Anterior cingulate cortex (tissue), 58 donors: ENCODE results near the gene ZFAND3.
"Not testable (repeated sequence)": the region's sequence is repeated elsewhere in the genome, so short reads cannot be mapped to it uniquely, and the experiment has no call there.

Experiments used
- DNase-seq, 58 donors: peaks; one replicate each; lab custom pipeline; 2025; lab: John Stamatoyannopoulos, UW

The ZFAND3 gene

DNA sequence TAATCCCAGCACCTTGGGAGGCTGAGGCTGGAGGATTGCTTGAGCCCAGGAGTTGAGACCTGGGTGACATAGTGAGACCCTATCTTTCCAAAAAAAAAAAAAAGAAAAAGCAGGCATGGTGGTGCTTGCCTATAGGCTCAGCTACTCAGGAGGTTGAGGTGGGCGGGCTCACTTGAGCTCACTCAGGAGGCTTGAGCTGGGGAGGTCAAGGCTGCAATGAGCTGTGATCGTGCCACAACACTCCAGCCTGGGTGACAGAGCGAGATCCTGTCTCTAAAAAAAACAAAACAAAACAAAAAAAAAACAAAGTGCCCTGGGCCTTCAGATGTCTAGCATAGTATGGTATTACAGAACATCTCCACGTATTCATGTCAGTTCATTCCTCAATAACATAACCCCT lies 42.9 kb downstream of the ZFAND3 start:
- no peak for DNase-seq

DNA sequence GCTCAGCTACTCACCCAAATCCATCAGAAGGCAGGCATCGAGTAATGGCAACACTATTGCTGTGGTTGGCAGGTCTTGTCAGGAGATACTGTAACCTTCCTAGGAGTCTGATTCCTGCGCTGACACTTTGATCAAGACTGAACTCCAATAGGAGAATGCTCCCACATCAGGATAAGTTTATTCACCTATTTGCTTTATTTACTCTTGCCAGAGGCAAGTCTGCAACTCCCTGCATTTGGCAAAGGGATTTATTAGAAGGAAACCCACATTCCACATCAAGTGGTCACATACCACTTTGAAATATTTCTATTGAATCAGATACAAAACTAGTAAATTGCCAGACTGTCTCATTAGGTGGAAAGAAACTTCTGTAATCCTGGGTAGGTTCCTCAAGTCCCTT lies 43.5 kb downstream of the ZFAND3 start:
- DNase-seq: no peak

DNA sequence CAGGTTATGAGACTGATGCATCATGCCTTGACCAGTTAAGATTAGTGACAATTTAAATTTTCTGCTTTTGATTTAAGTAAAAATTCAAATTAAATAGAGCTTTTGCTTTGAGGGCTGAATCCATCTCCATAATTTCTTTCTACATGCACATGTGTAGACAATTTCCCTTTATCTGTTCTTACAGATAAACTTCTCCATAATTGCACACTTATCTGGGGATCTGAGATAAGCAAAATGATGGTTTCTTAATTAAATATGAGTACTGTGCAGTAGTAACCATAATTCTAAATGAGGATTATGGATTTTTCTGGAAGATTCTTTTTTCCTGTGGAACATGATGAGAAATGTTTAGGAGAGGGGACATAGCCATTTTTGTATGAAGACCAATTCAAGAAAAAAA lies 44.7 kb downstream of the ZFAND3 start:
- no peak for DNase-seq

DNA sequence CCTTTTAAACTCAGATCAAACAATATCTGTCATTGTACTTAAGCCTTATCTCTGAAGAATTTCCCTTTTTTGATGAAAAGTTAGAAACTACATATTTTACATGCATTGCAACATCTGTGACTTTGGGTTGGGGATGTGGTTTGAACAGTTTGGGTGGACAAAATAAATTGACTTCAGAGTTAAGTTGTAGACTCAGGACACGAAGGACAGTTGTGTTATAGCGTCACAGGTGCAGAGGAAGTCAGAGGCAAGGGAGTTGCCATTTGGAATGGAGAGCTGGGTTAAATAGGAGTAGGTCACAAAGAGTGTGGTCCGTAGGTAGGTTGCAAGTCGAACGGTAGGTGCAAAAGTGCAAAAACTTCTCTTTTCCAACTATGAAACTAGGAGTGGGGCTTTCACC lies 46.0 kb downstream of the ZFAND3 start:
- no peak for DNase-seq

DNA sequence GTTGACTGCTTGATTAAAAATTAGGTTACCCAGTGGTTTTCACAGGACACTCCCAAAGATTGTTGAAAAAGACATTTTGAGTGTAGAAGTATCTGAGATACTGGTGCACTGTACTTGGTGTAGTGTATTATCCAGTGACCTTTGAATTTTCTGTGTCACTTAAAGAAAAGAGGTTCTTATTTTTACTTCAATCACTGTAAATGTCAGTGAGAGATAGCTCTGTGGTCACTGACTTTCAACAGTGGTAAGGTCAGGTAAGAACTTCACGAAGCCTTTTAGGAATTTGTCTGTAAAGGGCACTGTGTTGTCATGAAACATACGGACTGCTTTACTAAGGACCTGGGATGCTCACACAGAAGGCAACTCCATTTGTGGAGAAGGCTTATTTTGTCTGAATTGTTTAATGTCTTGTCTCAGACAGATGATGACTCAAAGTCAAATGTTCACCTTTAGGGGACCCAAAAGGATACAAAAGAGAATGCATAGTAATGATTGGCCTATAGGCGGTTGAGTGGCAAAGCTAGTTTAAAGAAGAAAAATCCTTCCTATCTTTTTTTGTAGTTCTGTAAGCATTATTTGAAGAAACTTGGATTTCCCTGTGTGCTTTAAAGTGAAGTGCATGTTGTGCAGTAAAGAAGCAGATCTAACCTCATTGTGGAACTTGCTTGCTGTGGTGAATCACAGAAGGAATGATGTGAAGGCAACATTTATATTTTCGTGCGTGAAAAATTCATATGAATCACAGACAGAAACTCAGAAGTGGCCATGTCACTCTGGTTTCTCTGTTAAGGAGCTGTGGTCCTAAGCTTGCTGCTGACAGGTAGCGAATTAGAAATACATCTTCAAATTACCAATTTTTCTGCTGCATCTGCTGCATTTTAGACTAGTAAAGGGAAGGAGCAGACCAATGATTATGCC lies 47.3 kb downstream of the ZFAND3 start:
- DNase-seq: no peak

DNA sequence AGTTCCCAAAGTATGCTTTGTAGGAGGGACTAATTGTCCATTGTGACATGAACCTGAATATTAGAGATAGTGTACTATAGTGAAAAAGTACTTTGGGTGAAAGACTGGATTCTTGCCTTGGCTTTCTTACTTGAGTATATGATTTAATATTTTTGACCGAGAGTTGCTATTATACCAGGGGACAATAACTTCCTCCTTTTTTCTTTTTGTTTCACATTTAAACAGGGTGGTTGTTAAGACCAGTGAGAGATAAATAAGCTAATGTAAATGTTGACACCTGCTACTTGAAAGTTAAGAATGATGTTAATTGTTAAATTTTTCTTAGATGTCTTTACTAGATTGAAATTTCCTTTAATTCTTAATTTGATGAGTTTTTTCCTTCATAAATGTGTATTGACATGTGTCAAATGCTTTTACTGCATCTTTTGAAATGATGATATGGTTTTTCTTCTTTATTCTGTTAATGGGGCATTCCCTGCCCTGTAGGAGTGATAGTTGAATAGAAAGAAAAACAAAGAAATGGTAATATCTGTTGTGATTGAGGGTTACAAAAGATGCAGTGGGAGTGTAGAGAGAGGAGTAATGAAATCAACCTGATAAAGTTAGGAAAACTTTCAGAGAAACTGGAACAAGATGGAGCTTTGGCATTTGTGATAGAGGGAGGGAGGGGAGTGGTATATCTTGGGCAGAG lies 48.4 kb downstream of the ZFAND3 start:
- no peak for DNase-seq

DNA sequence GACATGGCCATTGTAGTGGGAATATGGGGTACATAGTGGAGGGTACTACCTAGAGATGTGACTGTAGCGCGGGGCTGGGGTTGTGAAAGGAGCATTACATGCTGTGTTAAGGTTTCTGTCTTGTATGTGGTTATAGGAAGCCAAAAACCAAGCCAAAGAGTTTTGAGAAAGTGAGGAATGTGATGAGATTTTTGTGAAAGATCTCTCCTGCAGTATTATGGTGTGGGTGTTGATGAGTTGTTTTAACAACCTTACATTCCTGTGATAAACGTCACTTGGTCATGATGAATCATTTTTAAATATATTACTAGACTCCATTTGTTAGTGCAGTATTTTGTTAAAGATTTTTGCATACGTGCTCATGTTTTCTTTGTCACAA lies 48.9 kb downstream of the ZFAND3 start:
- DNase-seq: no peak

DNA sequence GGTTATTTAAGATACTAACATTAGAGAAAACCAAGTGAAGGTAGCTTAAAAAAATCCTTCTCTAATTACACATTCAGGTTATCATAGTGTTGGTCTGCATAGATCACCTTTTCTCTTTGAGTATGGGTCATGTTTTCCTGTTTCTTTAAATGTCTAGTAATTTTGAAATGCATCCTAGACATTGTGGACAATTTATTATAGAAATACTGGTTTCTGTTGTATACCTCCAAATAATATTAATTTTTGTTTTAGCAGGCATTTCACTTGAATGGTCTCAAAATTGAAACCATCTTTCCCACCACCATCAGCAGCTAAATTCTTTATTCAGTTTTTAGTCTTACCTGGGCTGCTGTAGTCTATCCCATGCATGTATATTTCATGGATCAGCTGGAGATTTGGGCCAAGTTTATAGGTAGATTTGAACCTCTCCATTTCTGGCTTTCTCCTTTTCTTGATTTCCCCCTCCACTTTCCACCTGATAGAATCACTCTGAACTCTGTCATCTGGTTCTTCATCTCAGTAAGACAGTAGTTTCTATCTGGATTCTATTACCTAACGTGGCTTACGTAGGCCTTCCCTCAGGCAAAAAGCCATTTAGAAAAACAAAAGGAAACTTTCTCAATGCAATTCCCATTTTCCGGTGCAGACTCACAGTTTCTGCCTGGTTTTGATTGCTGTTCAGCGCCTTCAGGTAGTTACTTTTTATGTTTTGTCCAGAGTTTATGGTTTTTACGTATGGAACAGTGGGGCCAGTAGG lies 52.3 kb downstream of the ZFAND3 start:
- DNase-seq: no peak

DNA sequence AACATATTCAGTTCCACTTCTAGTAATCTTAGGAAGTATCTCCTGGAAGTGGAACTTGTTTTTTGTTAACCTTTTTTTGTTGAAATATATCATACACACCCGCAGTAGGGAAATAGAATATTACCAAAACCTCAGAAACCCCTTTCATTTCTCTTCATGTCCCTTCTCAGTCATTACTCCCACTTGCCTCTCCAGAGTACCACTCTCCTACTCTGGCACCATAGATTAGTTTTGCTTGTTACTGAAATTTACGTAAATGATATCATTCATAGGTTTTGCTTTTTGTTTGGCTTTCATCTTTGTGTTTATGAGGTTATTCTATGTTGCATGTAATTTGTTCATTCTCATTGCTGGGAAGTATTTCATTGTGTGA lies 52.8 kb downstream of the ZFAND3 start:
- DNase-seq: no peak

DNA sequence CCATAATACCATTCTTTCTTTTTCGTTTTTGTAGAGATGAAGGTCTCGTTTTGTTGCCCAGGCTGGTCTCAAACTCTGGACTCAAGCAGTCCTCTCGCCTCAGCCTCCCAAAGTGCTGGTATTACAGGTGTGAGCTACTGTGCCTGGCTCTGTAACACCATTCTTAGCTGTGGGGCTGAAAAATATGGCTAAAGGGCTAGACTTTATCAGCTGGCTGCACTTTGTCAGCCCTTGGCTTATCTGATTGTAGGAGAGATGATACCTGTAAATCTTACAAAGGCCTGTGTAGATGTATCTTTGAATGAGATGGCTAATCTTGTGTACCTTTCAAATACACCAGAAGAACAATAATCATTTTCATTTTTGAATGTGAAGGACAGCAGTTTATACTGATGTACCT lies 55.2 kb downstream of the ZFAND3 start:
- no peak for DNase-seq

DNA sequence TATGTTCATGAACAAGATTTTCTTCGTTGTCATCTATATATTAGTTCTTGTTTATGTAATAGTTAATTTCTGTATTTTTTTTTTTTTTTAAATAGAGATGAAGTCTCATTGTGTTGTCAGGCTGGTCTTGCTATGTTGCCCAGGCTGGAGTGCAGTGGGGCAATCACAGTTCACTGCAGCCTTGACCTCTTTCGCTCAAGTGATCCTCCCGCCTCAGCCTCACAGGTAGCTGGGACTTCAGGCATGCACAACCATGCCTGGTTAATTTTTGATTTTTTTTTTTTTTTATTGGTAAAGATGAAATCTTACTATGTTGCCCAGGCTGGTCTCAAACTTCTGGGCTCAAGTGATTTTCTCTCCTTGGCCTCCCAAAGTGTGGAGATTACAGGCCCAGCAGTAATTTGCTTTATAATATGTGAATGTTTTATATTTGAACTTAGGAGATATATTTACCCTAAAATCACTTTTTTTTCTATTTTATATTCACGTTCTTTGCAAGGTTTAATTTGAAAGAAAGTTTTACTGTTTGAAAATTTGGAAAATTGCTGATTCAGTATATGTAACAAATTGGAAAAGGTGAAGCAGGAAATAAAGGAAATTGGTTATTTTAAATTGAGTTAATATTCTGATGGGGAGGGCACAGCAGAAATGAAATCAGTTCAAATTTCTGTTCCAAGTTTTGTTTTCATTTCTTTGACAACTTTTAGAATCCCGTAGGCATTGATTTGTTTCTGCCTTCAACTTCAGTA lies 56.2 kb downstream of the ZFAND3 start:
- no peak for DNase-seq

DNA sequence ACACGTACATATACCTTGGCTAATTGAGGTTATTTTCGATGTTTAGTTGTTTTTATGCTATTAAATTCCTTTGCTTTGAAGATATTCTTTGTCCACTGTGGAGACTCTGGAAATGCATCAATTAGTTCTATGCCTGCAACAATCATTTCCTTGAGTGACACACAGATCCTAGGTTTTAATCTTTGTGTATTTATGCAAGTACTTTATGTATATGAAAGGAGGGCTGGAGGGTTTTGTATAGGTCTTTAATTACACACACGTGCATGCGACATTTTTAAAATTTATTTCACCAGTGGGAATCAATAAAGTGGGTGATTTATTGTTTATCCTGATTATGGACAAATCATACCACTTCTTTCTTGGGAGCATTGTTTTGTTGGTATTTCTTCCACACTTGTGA lies 57.3 kb downstream of the ZFAND3 start:
- DNase-seq: no peak

DNA sequence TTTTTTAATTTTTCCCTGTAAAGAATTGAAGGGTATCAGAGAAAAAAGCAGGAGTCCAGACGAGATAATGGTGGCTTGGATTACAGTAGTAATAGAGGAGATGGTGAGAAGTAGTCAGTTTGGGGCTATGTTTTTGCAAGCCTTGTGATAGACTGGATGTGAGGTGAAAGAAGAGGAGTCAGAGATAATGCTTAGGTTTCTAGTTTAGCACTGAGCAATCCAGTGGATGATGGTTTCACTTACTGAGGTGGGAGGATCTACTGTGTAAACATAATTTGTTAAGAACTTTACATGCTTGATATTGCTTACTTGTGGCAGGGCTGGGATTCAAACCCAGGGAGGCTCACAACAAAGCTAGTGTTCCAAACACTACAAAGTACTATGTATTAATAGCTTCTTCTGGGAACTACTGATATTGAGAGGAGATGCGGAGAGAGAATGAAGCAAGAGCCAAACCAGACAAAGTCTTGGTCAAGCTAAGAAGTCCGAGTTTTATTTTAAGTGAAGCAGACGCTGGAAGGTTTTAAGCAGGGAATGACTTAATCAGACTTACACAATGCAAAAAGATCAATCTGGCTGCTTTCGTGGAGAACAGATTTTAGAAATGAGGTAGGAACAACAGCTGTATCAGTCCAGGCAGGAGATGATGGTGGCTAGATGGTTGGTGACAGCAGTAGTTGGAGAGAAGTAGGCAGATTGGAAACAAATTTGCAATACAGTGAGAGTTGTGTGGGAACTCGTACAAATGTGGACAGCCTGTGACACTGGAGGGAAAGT lies 58.0 kb downstream of the ZFAND3 start:
- DNase-seq: no peak

DNA sequence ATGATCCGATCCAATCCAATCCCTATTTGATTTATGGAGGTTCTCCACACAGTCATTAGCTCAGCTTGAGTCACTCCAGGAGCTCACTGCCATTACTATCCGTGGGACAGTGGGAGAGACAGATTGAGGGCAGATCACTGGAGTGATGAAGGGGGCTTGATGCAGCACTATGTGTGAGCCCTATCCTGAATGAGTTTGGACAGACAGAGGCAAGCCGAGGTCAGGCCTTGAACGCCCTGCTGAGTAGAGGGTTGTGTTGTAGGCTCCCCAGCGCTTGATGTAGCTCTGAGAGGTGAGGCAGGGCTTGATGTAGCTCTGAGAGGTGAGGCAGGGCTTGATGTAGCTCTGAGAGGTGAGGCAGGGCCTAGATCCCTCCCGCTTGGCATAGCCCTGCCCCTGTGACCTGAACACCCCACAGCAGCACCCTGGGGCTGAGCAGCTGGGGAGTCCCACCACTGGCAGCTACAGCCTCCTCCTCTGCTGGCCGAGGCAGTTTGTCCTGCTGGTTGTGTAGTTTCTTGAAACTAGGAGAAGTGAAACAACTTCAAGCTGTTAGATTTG lies 58.7 kb downstream of the ZFAND3 start:
- DNase-seq: no peak

DNA sequence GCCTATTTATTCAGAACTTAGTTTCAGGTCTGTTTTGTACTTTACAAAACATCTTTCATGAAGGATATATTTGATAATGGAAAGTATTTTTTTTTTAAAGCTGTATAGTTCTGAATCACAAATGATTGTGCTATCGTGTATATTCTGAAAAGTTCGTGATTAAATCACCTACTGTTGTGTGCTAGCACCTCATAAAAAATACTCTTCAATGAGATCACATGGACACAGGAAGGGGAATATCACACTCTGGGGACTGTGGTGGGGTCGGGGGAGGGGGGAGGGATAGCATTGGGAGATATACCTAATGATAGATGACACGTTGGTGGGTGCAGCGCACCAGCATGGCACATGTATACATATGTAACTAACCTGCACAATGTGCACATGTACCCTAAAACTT lies 61.1 kb downstream of the ZFAND3 start:
- DNase-seq: not testable (repeated sequence)

DNA sequence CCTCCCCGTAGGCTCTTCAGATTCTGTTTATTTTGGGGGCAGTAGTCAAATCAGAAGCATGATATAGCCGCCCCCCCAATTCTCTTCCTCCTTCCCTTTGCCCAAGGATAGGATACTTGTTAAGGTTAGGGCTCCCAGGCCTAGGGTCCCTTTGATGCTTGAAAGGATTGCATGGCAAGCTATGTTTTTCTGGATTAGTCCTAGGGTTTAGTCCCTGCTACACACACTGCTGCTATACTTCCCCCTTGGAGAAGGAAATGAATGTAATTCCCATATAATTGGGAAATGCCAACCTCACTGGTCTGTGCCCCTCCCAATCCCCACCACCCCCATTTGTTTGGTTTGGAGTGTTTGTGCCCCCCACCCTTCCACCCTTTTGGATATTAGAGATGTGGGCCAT lies 62.8 kb downstream of the ZFAND3 start:
- no peak for DNase-seq

DNA sequence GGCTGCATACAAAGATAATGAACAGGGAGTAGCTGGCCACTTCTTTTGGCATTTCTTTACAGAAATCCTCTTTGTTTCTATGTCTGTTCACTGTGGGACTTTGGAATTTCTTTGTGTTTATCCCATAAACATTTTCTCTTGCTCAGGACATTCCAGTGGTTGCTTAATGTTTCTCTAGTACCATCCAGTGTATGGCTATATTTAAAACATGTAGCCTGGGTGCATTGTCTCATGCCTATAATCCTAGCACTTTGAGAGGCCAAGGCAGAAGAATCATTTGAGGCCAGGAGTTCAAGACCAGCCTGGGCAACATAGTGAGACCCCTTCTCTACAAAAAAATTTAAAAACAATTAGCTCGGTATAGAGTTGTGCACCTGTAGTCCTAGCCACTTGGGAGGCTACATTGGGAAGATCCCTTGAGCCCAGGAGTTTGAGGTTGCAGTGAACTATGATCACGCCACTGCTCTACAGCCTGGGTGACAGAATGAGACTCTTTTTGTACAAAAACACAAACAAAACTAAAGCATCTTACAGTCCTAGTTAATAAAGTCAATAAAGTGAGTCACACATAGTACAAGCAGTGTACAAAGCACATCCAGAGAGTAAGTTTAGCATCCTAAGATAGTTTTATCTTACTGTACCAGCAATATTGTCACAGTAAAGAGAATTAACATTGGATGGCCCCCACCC lies 63.3 kb downstream of the ZFAND3 start:
- no peak for DNase-seq

DNA sequence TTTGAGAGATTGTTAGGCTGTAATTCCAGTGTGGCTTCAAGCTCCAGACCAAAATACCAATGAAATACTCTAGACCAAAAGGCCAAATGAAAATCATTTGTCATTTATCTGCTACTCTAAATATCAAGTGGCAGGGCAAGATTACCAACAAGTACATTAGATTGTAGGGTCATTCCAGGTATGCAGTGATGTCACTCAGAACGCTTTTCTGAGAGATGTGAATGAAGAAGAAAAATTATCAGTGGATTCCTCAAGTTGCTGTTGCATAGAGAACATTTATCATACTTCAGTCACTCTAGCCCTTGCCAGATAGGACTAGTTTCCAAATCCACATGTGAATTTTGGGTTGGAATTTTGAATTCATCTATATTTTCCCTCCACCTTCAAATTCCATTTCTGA lies 65.0 kb downstream of the ZFAND3 start:
- DNase-seq: no peak

DNA sequence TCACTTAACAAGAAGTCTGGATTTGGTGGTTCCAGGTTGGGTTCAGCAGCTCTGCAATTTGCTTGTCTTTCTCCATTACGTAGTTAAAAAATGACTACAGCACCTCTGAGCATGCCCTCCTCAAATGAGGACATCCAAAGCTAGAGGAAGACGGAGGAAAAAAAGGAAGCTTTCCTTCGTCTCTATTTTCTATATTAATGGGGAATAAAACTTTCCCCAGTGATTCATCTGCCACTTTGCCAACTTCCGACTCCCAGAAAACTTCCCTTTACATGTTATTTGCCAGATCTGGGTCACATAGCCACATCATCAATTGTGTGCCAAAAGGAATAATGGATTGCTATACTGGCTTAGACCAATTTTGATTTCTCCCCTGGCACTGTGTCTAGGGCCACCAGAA lies 69.5 kb downstream of the ZFAND3 start:
- no peak for DNase-seq
